Mesothelial cell of epicardium (in vitro differentiated cells): ENCODE results near the gene RELL2. TPM values are rescaled to one million over a fixed set of nuclear protein-coding genes. Genes with fewer than 3 reads are reported as not detected.

Experiments used
- DNase-seq, 2 experiments: peaks; one replicate each; pipeline ENCODE4 v3.0.0; 2021; ENCODE audit warnings: low spot score in 2 of 2; ENCODE audit not compliant: unreplicated experiment in 2 of 2
- H3K27ac Mint-ChIP-seq: 2 replicates; pipeline ENCODE4 v1.8.0; 2021; ENCODE audit warnings: mixed read lengths
- H3K27me3 Mint-ChIP-seq: 2 replicates; pipeline ENCODE4 v1.8.0; 2021; ENCODE audit warnings: low read depth, mixed read lengths
- H3K36me3 Mint-ChIP-seq: 2 replicates; pipeline ENCODE4 v1.8.0; 2021; ENCODE audit warnings: mixed read lengths
- H3K4me1 Mint-ChIP-seq: 2 replicates; pipeline ENCODE4 v1.8.0; 2021; ENCODE audit warnings: mixed read lengths
- H3K4me3 Mint-ChIP-seq: 2 replicates; pipeline ENCODE4 v1.8.0; 2021; ENCODE audit warnings: mild to moderate bottlenecking, moderate library complexity, mixed read lengths
- H3K9me3 Mint-ChIP-seq: 2 replicates; pipeline ENCODE4 v1.8.0; 2021; ENCODE audit warnings: mixed read lengths
- total RNA-seq: library from RNA; stranded (reverse); gene quantifications from 3 replicates; pipeline ENCODE4 v1.2.1, GENCODE V29; 2021
- TF ChIP-seq, protein P1 (sequence below): fragments of 200-600 bp; sonication (generic); IDR thresholded peaks from one replicate; pipeline ENCODE4 v1.5.0; 2021; ENCODE audit warnings: antibody characterized with exemption; ENCODE audit not compliant: unreplicated experiment

Gene RELL2
- total RNA-seq, 1 donor from 2014 or later = 3.9 TPM

- Mint-ChIP-seq H3K4me3 (no peak overlapping the region), H3K4me1 (peaks cover 4% of the 10 kb centered on the region), H3K27ac (no peak overlapping the region), H3K36me3 (peaks cover 16% of the 10 kb centered on the region), H3K27me3 (no peaks in the 10 kb centered on the region), H3K9me3 (no peaks in the 10 kb centered on the region)
- TF ChIP-seq, protein P1, sequence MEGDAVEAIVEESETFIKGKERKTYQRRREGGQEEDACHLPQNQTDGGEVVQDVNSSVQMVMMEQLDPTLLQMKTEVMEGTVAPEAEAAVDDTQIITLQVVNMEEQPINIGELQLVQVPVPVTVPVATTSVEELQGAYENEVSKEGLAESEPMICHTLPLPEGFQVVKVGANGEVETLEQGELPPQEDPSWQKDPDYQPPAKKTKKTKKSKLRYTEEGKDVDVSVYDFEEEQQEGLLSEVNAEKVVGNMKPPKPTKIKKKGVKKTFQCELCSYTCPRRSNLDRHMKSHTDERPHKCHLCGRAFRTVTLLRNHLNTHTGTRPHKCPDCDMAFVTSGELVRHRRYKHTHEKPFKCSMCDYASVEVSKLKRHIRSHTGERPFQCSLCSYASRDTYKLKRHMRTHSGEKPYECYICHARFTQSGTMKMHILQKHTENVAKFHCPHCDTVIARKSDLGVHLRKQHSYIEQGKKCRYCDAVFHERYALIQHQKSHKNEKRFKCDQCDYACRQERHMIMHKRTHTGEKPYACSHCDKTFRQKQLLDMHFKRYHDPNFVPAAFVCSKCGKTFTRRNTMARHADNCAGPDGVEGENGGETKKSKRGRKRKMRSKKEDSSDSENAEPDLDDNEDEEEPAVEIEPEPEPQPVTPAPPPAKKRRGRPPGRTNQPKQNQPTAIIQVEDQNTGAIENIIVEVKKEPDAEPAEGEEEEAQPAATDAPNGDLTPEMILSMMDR = no peak
- no peak for DNase-seq
Measured at GRCh38 chr5:141646026-141646425, 9.2 kb downstream of the RELL2 start.

DNA sequence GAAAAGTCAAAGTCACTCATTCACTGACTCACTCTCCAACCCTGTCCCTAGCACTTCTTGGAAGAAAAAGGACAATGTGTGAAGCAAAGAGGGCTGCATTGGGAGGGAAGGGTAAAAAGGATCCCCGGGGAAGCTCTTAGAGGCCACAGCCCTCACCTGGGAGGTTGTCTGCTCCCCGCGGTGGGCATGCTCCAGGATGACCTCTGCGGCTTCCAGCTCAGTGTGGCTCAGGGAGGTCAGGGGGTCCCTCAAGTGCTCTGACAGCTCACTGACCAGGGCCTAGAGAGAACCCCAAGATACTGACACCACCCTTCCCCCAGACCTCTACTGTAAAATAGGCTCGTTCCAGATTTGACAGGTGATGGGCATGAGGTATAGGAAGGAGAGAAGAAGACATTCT is 10.4 kb downstream of the RELL2 start:
- TF ChIP-seq, protein P1 = no peak
- peaks cover 10% of the 10 kb centered on the region for H3K4me1 Mint-ChIP-seq

GRCh38 chr5:141647851-141648250 is 11.1 kb downstream of the RELL2 start:
- TF ChIP-seq, protein P1 = no peak
- Mint-ChIP-seq H3K36me3 (peaks cover 16% of the 10 kb centered on the region), H3K27ac (no peak overlapping the region), H3K9me3 (no peaks in the 10 kb centered on the region), H3K4me3 (no peak overlapping the region), H3K4me1 (peaks cover 11% of the 10 kb centered on the region), H3K27me3 (no peaks in the 10 kb centered on the region)
- DNase-seq = no peak

More for the DNA sequence above, 10.4 kb downstream of the RELL2 start:
- Mint-ChIP-seq H3K9me3 (no peaks in the 10 kb centered on the region), H3K27me3 (no peaks in the 10 kb centered on the region), H3K36me3 (peaks cover 16% of the 10 kb centered on the region), H3K4me3 (no peak overlapping the region), H3K27ac (no peak overlapping the region)
- DNase-seq = no peak

DNA sequence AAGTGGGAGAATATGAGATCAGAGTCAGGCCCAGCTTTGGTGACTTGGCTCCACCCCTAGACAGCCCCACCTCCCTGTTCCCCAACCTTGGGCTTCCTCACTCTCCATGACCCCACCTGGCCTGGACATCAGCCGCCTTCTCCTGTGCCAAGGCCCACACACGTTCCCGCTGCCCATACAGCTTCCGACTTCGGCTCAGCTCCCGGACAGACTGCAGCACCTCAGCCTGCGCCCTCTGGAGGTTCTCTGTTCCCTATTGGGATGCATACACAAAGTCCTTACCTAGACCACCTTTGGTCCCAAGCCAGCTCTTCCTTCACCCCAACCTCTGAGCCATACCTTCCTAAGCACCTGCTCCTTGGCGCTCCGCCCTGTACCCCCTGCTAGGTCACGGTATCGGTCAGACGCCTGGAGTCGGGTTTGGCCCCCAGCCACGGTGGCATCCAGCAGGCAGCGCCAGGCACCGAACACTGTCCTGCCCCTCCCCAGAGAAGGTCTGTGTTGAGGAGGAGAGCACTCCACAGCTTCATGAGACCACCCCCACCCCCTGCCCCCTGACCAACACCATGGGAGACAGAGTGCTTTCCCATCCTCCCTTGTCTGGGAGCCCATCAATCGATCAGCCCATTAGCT is 12.4 kb downstream of the RELL2 start:
- Mint-ChIP-seq H3K4me3 (no peak overlapping the region), H3K27me3 (no peaks in the 10 kb centered on the region), H3K9me3 (no peaks in the 10 kb centered on the region), H3K27ac (no peak overlapping the region), H3K4me1 (peaks cover 11% of the 10 kb centered on the region), H3K36me3 (peaks cover 16% of the 10 kb centered on the region)
- TF ChIP-seq, protein P1 = no peak
- no peak for DNase-seq

- peaks cover 11% of the 10 kb centered on the region for H3K4me1 Mint-ChIP-seq
- DNase-seq = no peak
- H3K4me3 Mint-ChIP-seq = peak overlapping the region; percentile 96
- no peaks in the 10 kb centered on the region for H3K9me3 Mint-ChIP-seq
- H3K27ac Mint-ChIP-seq = no peak overlapping the region
- TF ChIP-seq, protein P1 = no peak
- H3K36me3 Mint-ChIP-seq = peaks cover 13% of the 10 kb centered on the region
- H3K27me3 Mint-ChIP-seq = no peaks in the 10 kb centered on the region
Measured at GRCh38 chr5:141649972-141650371, 13.2 kb downstream of the RELL2 start.
